Activated CD4-positive, alpha-beta T cell treated with anti-CD3 and anti-CD28 coated beads, Interleukin-2, amount 50 U/mL, for 16 hours (primary cell): ENCODE data around the gene SYTL3.

Experiments used
- DNase-seq: peaks from one replicate; pipeline ENCODE4 v3.0.0-alpha.2; 2020

Gene SYTL3

DNA sequence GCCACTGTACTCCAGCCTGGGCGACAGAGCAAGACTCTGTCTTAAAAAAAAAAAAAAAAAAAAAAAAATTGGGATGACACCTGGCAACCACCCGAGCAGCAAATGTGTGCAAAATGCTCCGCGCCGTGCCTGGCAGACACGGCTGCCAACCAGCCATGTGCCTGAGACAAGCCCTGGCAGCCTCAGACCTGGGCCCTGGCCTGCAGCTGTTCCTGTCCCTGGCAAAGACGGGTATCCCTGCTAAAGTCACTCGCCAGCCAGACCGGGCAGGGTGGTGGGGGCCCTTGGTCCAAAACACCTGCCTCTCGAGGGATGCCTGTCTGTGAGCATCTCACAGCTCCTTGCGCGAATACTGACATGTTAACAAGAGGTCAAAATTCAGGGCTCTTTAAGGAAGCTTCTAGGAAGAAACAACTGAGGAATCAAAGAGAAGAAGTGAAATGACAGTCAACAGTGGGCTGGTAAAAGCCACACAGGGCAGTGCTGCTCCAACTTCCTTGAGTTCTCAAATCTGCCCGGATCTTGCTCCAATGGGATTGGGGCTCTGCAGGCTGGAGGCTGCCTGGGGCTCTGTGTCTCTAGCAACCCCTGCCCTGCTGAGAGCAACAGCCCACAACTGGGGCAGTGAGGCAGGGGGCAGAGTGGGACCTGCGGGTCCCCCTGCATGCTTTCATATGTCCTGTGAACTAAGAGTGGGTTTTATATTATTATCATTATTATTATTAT, 53.4 kb downstream of the SYTL3 start:
- no peak for DNase-seq

- peak; percentile 78 for DNase-seq
Observed at GRCh38 chr6:158703837-158704822, 54.3 kb downstream of the SYTL3 start.

DNA sequence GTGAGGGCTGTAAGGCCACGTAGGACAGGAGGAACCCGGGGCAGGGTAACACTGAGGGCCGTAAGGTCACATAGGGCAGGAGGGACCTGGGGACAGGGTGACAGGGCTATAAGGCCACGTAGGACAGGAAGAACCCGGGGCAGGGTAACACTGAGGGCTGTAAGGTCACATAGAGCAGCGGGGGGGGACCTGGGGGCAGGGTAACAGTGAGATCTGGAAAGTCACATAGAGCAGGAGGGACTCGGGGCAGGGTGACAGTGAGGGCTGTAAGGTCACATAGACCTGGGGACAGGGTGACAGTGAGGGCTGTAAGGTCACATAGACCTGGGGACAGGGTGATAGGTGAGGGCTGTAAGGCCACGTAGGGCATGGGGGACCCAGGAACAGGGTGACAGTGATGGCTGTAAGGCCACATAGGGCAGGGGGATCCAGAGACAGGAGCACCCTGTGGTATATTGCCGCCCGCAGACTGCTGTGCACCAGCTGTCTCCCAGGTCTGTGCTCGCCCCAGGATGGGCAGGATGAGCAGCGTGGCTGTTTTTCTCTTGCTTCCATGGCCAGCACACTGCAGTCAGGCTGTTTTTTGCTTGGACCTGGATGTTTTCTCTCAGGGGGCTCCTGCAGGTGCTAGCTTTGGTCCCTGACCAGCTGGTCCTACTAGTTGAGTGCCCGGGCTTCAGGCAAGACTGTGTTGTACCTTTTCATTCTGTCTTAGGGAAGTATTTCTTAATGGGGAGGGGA, 55.7 kb downstream of the SYTL3 start:
- no peak for DNase-seq

DNA sequence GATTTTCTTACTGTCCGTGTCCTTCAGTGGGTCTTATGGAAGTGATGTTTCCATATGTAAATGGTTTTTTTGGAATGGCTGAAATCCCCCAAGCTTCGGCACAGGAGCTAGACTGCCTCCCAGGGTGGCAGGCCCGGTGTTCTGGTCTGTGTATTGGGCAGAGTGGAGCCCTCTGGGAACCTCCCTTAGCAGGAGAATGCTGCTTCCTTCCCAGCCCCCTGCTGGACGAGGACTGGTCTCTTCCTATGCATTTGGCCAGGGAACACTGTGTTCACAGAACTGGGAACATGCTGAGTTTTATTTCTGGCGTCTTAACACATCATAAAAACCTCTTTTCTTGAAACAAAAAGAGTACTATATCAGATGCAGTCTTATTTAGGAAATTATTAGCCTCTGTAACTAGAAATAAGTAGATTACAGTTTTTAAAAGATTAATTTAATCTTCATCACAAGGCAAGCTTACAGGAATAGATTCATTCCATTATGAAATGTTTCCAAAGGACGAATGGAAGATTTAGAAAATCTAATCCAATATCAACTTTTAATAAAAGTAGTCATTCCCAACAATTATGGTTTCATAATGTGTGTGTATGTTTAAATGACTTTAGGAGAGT, 56.6 kb downstream of the SYTL3 start:
- no peak for DNase-seq

DNA sequence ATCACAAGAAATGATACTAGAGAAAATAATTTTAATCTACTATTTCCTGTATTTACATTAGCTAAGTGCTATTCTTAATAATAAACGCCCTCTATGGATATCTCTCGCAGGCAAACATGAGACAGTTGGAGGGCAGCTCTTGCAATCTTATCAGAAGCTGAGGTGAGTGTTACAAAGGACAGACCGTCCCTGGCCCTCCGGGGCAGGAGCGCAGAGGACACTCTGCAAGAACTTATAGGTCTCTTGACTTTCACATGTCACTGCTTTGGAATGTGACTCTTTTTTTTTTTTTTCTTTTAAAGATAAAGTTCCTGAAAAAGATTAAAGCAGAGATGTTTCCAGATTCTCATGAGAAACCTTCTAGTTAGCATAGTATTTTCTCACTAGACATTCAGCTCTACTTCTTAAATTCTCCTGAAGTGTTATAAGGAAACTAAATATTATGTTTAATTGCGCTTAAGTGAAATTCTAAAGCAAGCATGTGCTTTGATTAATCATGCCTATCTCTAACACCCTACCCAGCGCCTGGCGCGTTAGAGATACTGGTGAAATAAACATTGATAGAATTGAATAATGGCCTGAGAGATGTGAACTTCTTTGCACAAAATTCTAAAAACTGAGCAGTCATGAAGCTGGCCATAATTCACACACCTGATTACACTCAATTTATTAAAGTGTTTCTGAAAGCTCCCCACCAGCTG, 57.4 kb downstream of the SYTL3 start:
- no peak for DNase-seq

DNA sequence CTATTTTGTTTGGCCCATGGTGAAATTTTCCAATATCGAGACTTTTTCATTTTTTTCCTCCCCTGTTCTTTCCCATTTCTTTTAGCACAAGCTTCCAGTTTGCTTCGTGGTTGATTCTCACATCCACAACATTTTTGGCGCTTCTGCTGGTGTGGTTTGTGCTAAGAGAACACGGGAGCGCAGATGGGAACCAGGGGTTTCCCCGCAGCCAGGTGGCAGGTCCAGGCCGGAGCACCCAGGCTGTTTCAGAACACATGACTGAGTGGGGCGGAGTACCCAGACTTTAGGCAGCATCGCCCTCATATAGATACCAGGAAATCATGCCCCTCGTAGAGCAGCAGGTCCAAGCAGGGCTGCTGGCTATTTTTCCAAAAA, 58.0 kb downstream of the SYTL3 start:
- no peak for DNase-seq

DNA sequence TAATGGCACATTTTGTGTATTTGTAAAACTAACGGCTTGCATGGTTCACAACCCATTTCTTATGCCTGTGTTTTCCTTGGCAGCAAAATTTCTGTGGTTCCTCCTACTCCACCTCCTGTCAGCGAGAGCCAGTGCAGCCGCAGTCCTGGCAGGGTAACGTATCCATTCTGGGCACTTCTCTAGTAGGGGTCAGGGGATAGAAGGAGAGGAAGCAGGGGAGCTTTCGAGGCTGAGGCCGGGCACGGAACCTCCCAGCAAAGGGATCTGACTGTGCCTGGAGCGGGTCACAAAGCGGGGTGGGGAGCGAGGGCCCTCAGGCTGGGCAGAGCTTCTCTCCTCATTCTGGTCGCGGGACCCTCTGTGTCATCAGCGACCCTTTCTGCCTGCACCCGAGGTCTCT, 58.4 kb downstream of the SYTL3 start:
- no peak for DNase-seq

DNA sequence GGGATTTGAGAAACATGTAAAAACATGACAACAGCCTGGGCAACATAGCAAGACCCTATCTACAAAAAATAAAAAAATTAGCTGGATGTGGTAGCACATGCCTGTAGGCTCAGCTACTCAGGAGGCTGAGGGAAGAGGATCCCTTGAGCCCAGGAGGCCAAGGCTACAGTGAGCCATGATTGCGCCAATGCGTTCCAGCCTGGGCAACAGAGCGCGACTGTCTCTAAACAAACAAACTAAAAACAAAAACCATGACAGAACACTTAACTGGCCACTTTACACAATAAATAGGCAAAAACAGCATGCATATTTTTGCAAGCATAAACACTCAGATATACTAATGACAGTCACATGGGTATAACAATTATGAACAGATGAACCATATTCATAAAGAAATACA, 60.0 kb downstream of the SYTL3 start:
- no peak for DNase-seq

GRCh38 chr6:158711264-158711663, 61.4 kb downstream of the SYTL3 start:
- no peak for DNase-seq

DNA sequence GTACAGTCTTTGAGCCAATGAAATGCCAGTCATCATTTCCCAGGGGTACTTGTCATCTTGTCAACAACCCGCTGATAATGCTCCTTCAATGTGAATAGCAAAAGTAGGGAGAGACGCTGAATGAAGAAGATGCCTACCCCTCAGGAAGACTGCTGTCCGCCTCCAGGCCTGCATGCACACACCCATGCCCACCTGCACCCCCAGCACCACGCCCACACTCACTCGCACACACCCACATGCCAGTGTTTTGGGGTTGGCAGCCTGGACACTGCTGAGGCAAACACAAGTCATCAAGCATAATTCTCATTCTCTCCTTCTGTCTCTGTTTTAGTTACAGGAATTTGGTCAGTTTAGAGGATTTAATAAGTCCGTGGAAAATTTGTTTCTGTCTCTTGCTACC, 63.6 kb downstream of the SYTL3 start:
- DNase-seq = no peak

- no peak for DNase-seq
Observed at GRCh38 chr6:158714706-158715105, 64.9 kb downstream of the SYTL3 start.

GRCh38 chr6:158715330-158716311, 65.8 kb downstream of the SYTL3 start:
- no peak for DNase-seq

GRCh38 chr6:158717341-158718330, 67.8 kb downstream of the SYTL3 start:
- DNase-seq = peak; percentile 52

GRCh38 chr6:158718461-158719046, 68.7 kb downstream of the SYTL3 start:
- no peak for DNase-seq

- no peak for DNase-seq
Observed at GRCh38 chr6:158722176-158722729, 72.4 kb downstream of the SYTL3 start.

- DNase-seq = no peak
Observed at GRCh38 chr6:158725704-158726103, 75.8 kb downstream of the SYTL3 start.

DNA sequence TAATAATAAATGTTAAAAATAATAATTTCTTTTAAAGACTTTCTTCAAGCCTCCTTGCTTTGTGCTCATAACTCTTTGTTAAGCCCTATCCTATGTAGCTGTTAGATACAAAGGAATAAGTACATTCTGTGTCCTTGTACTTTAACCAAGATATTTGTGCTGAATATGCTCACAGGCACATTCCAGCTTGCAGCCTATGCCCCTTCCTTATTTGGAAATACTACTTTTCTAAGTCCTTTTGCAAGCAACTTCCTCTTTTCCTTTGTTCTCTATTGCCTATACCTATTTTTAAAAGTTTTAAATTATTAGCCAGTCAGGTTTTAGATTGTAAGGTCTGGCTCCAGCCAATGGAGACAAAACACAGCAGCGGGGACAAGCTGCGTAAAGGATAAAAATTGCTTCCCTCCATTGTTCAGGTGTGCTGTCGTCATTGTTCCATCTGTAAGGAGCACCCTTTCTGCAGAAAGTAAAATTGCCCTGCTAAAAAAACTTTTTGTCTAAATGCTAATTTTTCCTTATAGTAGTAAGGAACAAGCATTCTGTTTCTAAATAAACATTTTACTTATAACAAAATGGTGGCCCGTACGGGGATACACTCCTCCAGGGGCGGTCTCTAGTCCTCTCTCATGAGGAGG, 80.2 kb downstream of the SYTL3 start:
- DNase-seq = no peak

GRCh38 chr6:158730541-158730907, 80.7 kb downstream of the SYTL3 start:
- DNase-seq = no peak

- DNase-seq = no peak
Observed at GRCh38 chr6:158735009-158735408, 85.2 kb downstream of the SYTL3 start.
